HT-29 (cell line): Measurements from ENCODE around the gene TCF25. TPM values are rescaled to one million over a fixed set of nuclear protein-coding genes. Genes with fewer than 3 reads are reported as not detected.

ENCODE experiments used
- DNase-seq: peaks from one replicate; pipeline ENCODE4 v3.0.0-alpha.2; 2015; ENCODE audit warnings: low spot score
- total RNA-seq: library from RNA; depleted of rRNA; stranded (reverse); fragments of >200 nt; shearing (Covaris generic); gene quantifications from 2 replicates; pipeline ENCODE4 v1.2.3, GENCODE V29; 2014

TCF25 gene
- total RNA-seq, 1 experiment from 2014 or later, result 136 TPM

DNA sequence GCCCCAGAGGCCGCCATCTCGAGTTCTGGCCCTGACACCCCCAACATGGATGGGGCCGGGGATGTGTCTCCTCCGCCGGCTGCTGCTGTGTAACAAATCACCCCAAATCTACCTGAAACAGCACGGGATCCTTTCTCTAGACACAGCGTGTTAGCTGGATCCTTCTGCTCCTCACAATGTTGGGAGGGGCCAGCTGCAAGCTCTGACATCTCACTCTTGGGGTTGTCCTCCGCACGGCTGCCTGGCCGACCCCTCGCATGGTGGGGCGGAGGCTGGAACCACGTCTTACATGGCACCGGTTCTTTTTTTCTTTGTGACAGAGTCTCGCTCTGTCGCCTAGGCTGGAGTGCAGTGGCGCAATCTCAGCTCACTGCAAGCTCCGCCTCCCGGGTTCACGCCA is 63.6 kb downstream of the TCF25 start:
- no peak for DNase-seq

DNA sequence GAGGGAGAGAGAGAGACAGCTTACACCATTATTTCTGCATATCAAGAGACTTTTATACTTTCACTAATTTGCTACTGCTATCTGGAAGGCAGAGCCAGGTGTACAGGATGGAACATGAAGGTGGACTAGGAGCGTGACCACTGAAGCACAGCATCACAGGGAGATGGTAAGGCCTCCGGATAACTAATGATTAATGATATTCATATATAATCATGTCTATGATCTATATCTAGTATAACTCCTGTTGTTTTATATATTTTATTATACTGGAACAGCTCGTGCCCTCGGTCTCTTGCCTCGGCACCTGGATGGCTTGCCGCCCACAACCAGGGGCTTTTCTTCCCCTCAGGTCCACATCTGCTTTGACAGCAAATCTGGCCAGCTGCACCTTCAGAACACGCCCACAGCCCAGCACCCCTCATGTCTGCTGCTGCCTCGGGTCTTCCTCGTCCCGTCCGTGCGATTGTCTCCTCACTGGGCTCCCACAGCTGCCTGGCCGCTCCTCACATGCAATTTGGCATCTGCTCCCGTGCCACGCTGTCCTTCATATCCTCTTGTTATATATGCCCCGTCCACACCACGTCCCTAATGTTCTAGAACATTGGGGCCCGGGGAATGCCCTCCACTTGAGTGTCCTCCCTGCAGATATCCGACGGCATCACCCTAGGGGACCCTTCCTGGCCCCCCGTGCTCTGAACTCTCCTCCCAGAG is 64.9 kb downstream of the TCF25 start:
- DNase-seq, result no peak

DNA sequence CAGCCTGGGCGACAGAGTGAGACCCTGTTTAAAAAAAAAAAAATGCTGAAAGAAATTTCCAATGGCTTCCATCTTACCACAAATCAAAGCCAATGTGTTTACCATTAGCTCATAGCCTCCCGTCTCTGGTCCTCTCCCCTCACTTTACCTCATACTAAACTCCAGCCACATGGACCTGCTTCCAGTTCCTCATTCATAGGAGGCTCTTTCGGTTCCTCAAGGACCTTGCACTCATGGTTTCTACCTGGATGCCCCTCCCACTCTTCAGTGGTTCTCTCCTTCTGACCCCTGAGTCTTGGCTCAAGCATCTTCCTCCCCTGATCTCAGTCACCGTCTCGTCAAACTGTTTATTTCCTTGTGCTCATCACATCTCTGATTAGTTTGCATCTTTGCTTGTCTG is 71.4 kb downstream of the TCF25 start:
- no peak for DNase-seq

DNA sequence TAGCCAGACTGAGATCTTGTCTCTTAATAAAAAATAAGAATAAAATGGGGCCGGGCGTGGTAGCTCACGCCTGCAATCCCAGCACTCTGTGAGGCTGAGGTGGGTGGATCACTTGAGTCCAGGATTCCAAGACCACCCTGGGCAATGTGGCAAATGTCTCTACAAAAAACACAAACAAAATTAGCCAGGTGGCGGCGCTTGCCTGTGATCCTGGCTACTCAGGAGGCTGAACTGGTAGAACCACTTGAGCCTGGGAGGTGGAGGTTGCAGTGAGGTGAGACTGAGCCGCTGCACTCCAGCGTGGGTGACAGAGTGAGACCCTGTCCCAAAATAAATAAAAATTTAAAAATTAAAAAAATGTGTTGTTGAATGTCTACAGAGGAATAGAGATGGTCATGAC is 72.3 kb downstream of the TCF25 start:
- peak; percentile 44 for DNase-seq

DNA sequence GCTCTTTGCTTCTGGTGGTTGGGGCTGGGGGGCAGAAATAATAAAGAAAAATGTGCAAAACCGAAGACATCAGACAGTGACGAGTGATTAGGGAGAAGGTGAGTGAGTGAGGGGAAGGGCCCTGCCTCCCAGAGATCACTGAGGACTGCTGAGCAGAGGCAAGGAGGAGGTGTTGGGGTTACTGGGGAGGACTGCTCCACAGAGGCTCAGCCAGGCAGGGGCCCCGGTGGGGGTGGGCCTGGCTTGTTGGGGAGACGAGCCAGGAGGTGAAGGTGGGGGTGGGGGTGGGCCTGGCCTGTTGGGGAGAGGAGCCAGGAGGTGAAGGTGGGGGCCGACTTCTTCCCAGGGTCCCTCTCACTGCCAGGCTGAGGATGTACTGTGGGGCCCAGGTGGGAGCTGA is 73.1 kb downstream of the TCF25 start:
- DNase-seq, result no peak

DNA sequence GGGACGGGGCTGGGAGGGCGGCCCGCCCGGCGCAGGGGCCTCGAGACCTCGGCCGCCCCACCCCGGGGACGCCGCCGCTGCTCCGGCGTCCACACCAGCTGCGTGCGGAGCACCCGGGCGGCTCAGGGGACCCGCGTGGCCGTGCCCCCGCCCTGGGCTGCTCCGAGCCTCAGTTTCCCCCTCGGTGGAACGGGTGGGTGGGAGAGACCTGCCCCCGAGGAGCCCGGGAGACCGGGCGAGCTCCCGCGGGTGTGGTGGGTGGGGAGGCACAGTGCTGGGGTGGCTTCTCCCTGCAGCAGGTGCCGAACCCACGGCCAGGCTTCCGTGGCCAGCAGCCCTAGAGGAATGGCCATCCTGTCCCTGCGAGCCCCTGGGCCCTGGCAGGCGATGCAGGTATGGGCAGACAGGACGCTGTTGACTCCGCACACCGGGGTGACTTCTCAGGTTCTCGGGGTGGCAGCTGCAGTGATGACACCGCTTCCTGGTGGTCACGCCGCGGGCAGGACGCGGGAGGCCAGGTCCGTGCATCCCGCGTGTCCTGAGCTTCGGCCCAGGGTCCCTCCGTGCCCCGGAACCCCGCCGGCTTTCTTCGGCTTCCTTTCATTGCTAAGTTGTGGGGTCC is 75.8 kb downstream of the TCF25 start:
- no peak for DNase-seq

DNA sequence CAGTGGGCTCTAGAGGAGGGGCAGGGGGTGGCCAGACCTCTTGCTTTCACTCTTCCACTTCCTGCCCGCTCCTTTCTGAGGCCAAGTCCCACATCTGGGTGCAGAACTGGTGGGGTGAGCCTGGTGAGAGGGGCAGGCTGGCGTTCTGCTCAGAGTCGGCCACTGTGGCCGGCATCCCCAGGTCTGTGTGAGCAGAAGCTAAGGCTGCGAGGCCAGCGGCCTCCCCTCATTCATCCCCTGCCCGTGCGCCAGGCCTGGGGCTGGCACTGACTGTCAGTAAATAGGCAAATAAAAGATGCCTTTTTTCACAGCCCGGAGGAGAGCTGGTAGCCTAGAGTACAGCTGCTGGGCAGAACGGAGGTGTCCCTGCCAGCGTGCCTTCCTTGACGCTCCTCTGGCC is 76.4 kb downstream of the TCF25 start:
- DNase-seq, result no peak

DNA sequence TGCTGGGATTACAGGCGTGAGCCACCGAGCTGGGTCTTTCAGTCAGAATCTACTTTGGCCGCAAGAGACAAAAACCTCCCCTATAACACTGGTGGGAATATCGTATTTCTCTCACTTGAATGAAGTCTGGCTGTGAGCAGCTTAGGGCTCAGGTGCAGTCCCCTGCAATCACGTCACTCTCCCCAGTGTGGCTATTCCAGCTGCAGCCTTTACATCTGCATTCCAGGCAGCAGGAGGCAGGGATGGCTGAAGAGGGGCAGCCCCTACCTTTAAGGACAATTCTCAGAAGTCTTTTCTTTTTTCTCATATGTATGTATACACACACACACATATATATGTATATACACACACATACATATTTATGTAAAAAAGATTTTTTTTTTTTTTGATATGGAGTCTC is 78.1 kb downstream of the TCF25 start:
- DNase-seq, result no peak

DNA sequence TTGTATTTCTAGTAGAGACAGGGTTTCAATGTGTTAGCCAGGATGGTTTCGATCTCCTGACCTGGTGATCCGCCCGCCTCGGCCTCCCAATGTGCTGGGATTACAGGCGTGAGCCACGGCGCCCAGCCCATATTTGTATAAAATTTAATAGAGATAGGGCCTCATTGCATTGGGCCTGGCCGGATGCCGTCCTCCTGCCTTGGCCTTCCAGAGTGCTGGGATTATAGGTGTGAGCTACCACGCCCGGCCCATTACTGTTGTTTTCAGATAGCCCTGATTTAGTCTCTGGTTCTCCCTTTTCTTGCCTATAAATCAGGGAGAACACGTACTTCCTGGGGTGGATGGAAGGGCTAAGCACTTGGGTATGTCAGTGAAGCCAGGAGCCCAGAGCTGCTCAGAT is 78.7 kb downstream of the TCF25 start:
- DNase-seq, result no peak

DNA sequence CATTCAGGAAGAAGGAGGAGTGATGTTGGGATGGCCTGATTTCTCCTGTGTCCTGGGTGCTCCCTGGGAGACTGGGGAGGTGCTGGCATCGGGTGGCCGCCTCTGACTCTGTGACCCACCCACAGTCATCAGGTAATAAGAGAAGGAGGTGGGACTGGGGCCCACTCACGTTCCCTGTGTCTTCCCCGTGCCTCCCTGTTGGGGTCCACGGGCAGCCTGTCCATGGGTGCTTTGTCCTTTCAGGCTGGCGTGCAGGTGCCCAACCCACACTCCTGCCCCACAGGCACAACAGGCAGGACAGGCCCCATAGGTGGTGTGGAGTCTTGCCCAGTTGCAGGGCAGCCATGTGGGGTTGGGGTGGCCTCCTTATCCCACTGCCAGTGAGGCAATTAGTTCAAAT is 79.2 kb downstream of the TCF25 start:
- DNase-seq, result no peak

DNA sequence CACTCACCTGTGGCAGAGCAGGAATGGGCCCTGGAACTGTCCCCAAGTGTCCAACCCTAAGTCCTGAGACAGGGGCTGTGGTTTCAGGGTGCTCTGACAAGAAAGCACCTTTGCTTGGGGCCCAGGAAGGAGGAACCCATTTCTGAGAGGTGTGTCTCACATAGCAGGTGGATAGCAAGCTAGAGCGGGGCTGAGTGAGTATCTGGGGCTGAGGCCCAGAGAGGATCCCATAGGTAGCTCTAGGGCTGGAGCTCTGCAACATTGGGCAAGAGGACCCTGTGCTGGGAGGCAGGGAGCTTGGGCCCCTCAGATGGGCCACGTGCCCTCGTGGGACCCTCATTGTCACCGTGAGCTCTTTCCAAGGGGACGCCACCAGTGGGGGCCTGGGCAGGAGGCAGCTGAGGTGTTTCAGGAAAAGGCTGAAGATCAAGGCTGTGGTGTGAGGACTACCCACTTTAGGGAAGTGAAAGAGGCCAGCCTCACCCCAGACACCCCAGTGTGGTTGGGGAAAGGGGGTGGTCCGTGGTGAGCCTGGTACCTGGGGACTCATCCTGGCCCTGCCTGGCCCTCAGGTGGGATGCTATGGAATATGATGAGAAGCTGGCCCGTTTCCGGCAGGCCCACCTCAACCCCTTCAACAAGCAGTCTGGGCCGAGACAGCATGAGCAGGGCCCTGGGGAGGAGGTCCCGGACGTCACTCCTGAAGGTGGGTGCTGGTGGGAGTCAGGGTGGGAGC is 80.4 kb downstream of the TCF25 start:
- no peak for DNase-seq

DNA sequence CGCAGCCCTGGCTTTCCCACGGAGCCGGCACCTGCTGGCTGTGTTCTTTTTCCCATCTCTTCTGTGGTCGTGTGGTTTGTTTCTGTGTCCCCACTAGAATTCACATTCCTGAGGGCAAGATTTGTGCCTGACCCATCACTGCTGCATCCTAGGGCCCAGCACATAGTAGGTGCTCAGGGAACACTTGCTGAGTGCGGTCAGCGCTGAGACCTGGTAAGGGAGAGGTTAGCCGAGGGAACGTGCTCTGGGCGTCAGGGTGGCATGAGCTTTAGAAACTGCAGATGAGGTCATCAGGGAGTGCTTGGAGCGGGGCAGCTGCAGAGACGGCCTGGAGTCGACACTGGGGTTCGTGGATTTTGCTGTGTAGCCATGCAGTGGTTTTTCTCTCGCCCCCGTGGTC is 81.1 kb downstream of the TCF25 start:
- no peak for DNase-seq

DNA sequence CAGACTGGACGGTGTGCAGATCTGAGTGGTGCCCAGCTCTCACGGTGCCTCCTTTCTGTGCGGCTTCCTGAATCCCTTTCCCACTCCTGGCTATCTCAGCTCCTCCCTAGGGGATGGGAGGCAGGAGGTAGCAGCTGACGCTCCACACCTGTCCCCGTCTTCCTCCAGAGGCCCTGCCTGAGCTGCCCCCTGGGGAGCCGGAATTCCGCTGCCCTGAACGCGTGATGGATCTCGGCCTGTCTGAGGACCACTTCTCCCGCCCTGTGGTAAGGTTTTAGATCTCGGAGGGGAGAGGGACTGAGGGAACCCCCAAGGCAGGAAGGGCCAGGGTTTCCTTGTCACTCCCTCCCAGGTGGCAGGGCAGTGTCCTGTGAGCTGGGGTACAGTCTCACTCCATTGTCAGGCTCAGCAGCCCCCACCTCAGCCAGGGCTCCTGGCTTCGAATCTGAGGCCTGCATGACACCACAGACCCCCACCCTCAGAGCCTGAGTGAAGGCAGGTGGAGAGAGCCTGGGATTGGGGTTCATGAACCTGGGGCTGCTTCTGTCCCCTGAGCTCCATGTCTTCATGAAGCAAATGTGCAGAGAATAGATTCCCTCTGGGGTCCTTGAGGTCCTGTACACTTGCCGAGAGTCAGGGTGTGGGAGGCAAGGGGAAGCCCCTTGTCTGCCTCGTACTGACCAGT is 81.8 kb downstream of the TCF25 start:
- no peak for DNase-seq

DNA sequence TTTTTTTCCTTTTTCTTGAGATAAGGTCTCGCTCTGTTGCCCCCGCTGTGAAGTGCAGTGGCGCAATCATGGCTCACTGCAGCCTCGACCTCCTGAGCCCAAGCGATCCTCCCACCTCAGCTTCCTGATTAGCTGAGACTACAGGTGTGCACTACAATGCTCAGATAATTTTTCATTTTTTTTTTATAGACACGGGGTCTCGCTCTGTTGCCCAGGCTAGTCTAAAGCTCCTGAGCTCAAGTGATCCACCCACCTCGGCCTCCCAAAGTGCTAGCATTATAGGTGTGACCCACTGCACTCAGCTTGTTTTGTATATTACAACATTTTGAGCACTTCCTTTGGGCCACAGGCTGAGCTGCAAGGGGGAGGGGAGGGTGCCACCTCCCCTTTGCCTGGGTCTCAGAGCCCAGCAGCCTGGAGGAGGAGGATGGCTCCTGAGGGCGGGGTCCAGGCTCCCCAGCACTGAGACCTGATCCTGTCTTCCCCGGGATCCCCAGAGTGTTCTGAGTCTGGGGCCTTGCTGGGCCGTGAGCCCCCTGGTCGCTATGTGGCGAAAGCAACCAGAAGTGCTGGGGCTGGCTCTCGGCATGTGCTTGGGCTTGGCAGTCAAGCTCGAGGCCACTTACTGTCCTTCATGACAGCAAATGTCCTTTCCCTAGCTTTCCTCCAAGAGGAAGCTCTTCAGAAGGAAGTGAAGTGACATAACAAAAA is 83.3 kb downstream of the TCF25 start:
- no peak for DNase-seq

DNA sequence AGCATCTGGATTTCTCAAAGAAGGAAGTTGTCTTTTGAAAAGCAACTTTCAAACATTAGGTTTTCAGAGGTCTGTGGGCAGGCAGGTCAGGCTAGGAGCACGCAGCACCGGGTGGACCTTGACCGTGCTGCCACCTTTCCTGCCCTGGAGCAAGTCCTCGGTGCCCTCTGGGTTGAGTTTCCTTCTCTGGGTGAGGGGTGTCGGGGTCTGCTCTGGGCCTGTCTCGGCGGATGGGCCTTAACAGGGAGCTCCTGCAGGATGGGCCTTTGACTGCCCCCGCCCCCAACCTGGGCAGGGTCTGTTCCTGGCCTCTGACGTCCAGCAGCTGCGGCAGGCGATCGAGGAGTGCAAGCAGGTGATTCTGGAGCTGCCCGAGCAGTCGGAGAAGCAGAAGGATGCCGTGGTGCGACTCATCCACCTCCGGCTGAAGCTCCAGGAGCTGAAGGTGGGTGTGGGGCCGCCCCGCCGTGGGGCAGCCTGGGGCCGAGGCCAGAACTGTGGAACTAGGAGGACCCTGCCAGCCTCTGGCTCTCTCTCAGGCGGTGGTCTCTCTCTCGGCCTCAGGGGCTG is 83.9 kb downstream of the TCF25 start:
- no peak for DNase-seq

DNA sequence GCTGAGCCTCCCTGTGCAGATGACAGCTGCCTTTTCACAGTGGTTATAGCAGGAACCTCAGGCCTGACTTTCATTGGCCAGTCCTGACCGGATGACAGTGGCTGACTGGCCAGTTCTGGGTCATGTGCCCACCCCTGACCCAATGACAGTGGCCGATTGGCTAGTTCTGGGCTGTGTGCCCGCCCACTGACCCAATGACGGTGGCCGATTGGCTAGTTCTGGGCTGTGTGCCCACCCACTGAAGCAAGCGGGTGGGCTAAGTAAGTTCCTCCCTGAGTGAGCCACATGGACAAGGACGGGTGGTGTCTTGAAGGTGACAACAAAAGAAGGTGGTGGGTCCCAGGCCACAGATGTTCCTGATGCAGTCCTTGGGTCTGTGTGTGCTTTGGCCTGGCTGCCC is 84.7 kb downstream of the TCF25 start:
- peak; percentile 62 for DNase-seq

DNA sequence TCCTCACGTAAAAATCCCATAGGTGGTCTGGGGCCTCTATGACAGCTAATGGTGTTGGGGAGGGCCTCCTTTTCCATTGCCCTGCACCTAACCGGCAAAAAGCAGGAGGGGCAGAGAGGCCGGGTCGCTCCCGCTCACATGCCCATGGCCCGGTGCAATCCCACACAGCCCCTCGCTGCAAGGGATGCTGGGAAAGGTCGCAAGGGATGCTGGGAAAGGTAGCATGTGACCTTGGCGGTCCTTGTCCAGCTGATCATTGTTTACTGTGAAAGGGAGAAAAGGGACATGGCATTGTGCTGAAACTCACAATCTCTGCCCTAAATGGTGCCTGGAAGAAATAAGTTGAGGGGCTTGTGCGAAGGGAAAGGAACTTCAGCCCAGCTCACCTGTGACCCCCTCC is 85.2 kb downstream of the TCF25 start:
- no peak for DNase-seq

DNA sequence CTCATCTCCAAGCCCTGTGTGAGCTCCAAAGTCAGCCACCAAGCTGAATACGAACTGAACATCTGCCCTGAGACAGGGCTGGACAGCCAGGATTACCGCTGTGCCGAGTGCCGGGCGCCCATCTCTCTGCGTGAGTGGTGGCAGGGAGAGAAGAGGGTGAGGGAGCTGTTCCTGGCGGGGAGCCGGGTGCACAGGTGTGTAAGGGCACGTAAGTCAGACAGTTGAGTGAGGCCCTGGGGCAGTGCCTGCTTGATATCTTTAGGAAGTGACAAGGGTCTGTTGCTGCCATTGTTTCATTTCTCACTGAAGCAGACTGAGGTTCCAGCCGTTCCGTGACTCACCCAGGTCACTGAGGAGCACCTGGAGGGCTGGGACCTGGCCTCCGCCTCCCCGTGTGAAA is 87.6 kb downstream of the TCF25 start:
- no peak for DNase-seq
